K562 (cell line): Measurements from ENCODE around the gene KRT38. TPM values are rescaled to one million over a fixed set of nuclear protein-coding genes. Genes with fewer than 3 reads are reported as not detected.
A peak's percentile ranks its signal among the peaks of the same experiment; 100 is the strongest.

ENCODE experiments used
- ATAC-seq: fragments of 200-7000 bp; cut with Tn5 transposase; 3 replicates; pipeline ENCODE4 v1.9.1; 2020; ENCODE audit warnings: moderate library complexity
- BruUV-seq: library from RNA; stranded (reverse); fragments of 400-500 nt; replicated peaks from 2 replicates; lab custom pipeline; 2021; lab: Mats Ljungman, UMichigan
- CTCF ChIA-PET: fragments of 300-600 bp; formaldehyde crosslinking; extraction: SDS; loops from one replicate; lab custom pipeline; 2021; ENCODE audit warnings: low intra/inter-chr PET ratio; lab: Yijun Ruan, JAX
- POLR2A ChIA-PET: fragments of 300-600, 350-650 bp; sonication (Branson Sonifier 250); formaldehyde crosslinking; extraction: SDS; loops from one replicate; lab custom pipeline; 2021; ENCODE audit warnings: antibody characterized with exemption, inconsistent platforms; lab: Yijun Ruan, JAX
- DNase-seq, 4 experiments: peaks; one replicate each; pipeline versions ENCODE4 v3.0.0 to v3.0.0-alpha.2; 2011 to 2018; ENCODE audit warnings: low spot score in 3 of 4, mixed read lengths in 3 of 4; ENCODE audit errors: extremely low read depth in 1 of 4
- FAIRE-seq: peaks from 2 replicates; lab custom pipeline; 2011; peaks lifted over from hg19 to GRCh38; lab: Jason Lieb, UNC
- H2AFZ ChIP-seq: 2 replicates; pipeline ENCODE4 v1.6.0; 2011; ENCODE audit warnings: low read depth, low read length, control low read depth, inconsistent platforms
- H3K27ac ChIP-seq: fragments of 200-600 bp; 3 replicates; pipeline ENCODE4 v1.8.0; 2011; ENCODE audit warnings: low read depth, mild to moderate bottlenecking, control low read depth, inconsistent platforms, low read length, moderate library complexity, mixed read lengths; ENCODE audit errors: extremely low read depth
- H3K27me3 ChIP-seq, 2 experiments: fragments of 300-600 bp in 1 of 2; 2 replicates in 1 of 2; 3 replicates in 1 of 2; pipeline versions ENCODE4 v1.6.0 to v1.8.0; 2011; ENCODE audit warnings: inconsistent platforms in 2 of 2, low read length in 2 of 2, mild to moderate bottlenecking in 1 of 2, mixed read lengths in 1 of 2, moderate library complexity in 1 of 2; ENCODE audit not compliant: control insufficient read depth in 2 of 2, insufficient read depth in 2 of 2
- H3K36me3 ChIP-seq: fragments of 300-600 bp; 3 replicates; pipeline ENCODE4 v1.8.0; 2011; ENCODE audit warnings: mild to moderate bottlenecking, low read length, inconsistent platforms; ENCODE audit not compliant: control insufficient read depth, insufficient read depth
- H3K4me1 ChIP-seq, 2 experiments: fragments of 200-600 bp in 1 of 2; replicated peaks in 1 of 2; 2 replicates in 1 of 2; 3 replicates in 1 of 2; pipeline versions ENCODE4 v1.5.1 to v1.8.0; 2011; ENCODE audit warnings: inconsistent platforms in 2 of 2, low read length in 2 of 2, mild to moderate bottlenecking in 1 of 2, mixed read lengths in 1 of 2, moderate library complexity in 1 of 2; ENCODE audit not compliant: control insufficient read depth in 2 of 2, insufficient read depth in 2 of 2
- H3K4me2 ChIP-seq: 2 replicates; pipeline ENCODE4 v1.6.1; 2011; ENCODE audit warnings: low read length, control low read depth, inconsistent platforms, mixed read lengths; ENCODE audit not compliant: insufficient read depth
- H3K4me3 ChIP-seq: fragments of 200-600 bp; sonication (generic), shearing (Covaris generic); 2 replicates; pipeline ENCODE4 v1.5.1; 2016; ENCODE audit warnings: control low read depth, inconsistent platforms
- H3K79me2 ChIP-seq: fragments of 200-600 bp; 3 replicates; pipeline ENCODE4 v1.8.0; 2011; ENCODE audit warnings: low read length, inconsistent platforms; ENCODE audit not compliant: control insufficient read depth, insufficient read depth
- H3K9ac ChIP-seq, 2 experiments: 2 replicates each; pipeline versions ENCODE4 v1.6.0 to v1.6.1; 2011; ENCODE audit warnings: low read depth in 2 of 2, low read length in 2 of 2, control low read depth in 1 of 2, inconsistent platforms in 1 of 2, mild to moderate bottlenecking in 1 of 2, mixed read lengths in 1 of 2; ENCODE audit not compliant: insufficient read depth in 1 of 2
- H3K9me1 ChIP-seq: one replicate; pipeline ENCODE4 v1.6.0; 2011; ENCODE audit warnings: inconsistent platforms, mild to moderate bottlenecking, low read length, moderate library complexity; ENCODE audit not compliant: control insufficient read depth, insufficient read depth
- H3K9me3 ChIP-seq: replicated peaks from 2 replicates; pipeline ENCODE4 v1.5.1; 2011; ENCODE audit warnings: low read depth, low read length, inconsistent platforms; ENCODE audit not compliant: control insufficient read depth, insufficient read depth
- H4K20me1 ChIP-seq: replicated peaks from 2 replicates; pipeline ENCODE4 v1.6.1; 2011; ENCODE audit warnings: low read length, inconsistent platforms, mixed read lengths; ENCODE audit not compliant: control insufficient read depth, insufficient read depth
- RAD21 ChIP-seq, 2 experiments: fragments of 250-450 bp in 1 of 2; fragments of 450-650 bp in 1 of 2; sonication (Bioruptor Pico) in 1 of 2; formaldehyde crosslinking in 1 of 2; IDR thresholded peaks in 1 of 2; conservative IDR thresholded peaks in 1 of 2; 2 replicates each; pipeline versions ENCODE4 v1.4.0 to v1.8.0; 2020 to 2022; ENCODE audit warnings: mild to moderate bottlenecking in 2 of 2, moderate library complexity in 1 of 2
- RFX1 ChIP-seq: fragments of 450-650 bp; IDR thresholded peaks from 2 replicates; pipeline ENCODE4 v1.6.1; 2016; ENCODE audit warnings: mild to moderate bottlenecking, moderate library complexity
- ZKSCAN1 ChIP-seq: fragments of 150-350 bp; IDR thresholded peaks from 2 replicates; pipeline ENCODE4 v1.6.1; 2016; ENCODE audit warnings: low read depth, low read length
- WGBS: fragments of 100-300 bp; shearing (Covaris generic); methylation state at CpG from one replicate; pipeline ENCODE4 v1.1.6; 2016; ENCODE audit warnings: low coverage, mixed read lengths; ENCODE audit not compliant: insufficient coverage; ENCODE audit errors: missing lambda C conversion rate; 5-methylcytosine and 5-hydroxymethylcytosine counted together
- in situ Hi-C: fragments of 300-500 bp; cut with MboI; formaldehyde crosslinking; loops from 4 replicates; pipeline ENCODE4 v1.15.0; 2018; ENCODE audit warnings: inconsistent platforms, mixed read lengths
- intact Hi-C: fragments of 100-400 bp; cut with micrococcal nuclease; formaldehyde crosslinking; loops from 2 replicates; pipeline ENCODE4 v1.14.2; 2022
- polyA plus RNA-seq, 8 experiments: library from polyadenylated mRNA; depleted of rRNA in 4 of 8; stranded (reverse) in 5 of 8; unstranded in 3 of 8; fragments of >200 nt; fragmentation: Nextera tagmentation in 2 of 8; fragmentation: Illumina TruSeq in 1 of 8; extraction: Ambion mirVana in 2 of 8; extraction: Trizol in 1 of 8; gene quantifications; 2 replicates each; pipeline versions ENCODE4 v1.2.1 to v1.2.3, GENCODE V29; 2011 to 2014; ENCODE audit warnings: inconsistent platforms in 1 of 8, missing spikeins in 1 of 8
- total RNA-seq, 7 experiments: library from RNA; depleted of rRNA in 6 of 7; stranded (reverse); fragments of >200 nt in 6 of 7; fragmentation: Illumina TruSeq in 2 of 7; extraction: Trizol in 2 of 7; gene quantifications; 2 replicates each; pipeline versions ENCODE4 v1.2.1 to v1.2.3, GENCODE V29; 2011 to 2021; ENCODE audit warnings: low replicate concordance in 1 of 7
- TF ChIP-seq, protein P1 (sequence below): fragments of 450-650 bp; formaldehyde crosslinking; IDR thresholded peaks from 2 replicates; pipeline ENCODE4 v1.4.0; 2020; ENCODE audit warnings: mild to moderate bottlenecking, moderate library complexity

Gene KRT38
- total and polyA plus RNA-seq, 9 of the 15 experiments (the other 6 are each of a cell fraction or from before 2014, with no cell fraction given): not detected

DNA sequence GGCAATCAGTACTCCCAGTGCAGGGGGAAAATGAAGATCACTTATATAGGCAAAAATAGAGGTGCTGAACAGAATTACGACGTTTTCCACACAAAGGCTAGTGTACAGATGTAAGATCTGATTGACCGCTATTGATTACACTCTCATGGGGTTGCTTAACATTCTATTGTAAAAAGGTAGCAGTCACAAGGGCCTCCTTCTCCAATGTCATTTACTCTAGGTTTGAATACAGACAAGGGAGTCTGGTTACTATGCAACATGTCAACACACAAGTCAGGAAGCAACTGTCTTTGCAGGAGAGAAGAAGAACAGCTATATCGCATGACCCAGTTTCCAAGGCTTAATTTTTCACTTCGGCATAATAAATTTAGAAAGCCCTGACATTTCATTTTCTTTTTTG lies 24.3 kb downstream of the KRT38 start:
- Histone ChIP-seq H4K20me1 (no peaks in the 10 kb centered on the region), H3K4me3 (no peak overlapping the region), H3K27ac (no peak overlapping the region), H3K27me3 (peaks cover 18 to 34% of the 10 kb centered on the region in 2 experiments; a peak in 3 of 5 replicates), H3K9me3 (no peaks in the 10 kb centered on the region), H3K4me1 (no peaks in the 10 kb centered on the region), H3K9ac (no peak overlapping the region), H3K9me1 (no peaks in the 10 kb centered on the region), H3K79me2 (no peaks in the 10 kb centered on the region), H2AFZ (no peak overlapping the region), H3K4me2 (no peak overlapping the region), H3K36me3 (no peaks in the 10 kb centered on the region)
- WGBS: 0% methylated on average over 5 of the region's 5 CpGs
- ChIA-PET POLR2A (interaction anchor here (1.4 to 1.9 kb wide), 3 partner anchors 8 to 13 kb away, joined by 4 to 8 read pairs (median 5); no protein-coding TSS in a partner anchor), CTCF (no interaction called here)
- no peak for DNase-seq
- in situ Hi-C loops: no loop called here
- TF ChIP-seq RAD21 (CRISPR knock-in tag; conservative IDR thresholded peaks at IDR 0.05 in 1 of 2, IDR thresholded peaks at IDR 0.05 in 1 of 2) (no peak), RFX1 (0 out of 2 replicates have a peak, but pooled peaks have one; percentile 6)
- no TSS peak for BruUV-seq
- intact Hi-C loops: no loop called here
- no peak for ATAC-seq
- FAIRE-seq: no peak

DNA sequence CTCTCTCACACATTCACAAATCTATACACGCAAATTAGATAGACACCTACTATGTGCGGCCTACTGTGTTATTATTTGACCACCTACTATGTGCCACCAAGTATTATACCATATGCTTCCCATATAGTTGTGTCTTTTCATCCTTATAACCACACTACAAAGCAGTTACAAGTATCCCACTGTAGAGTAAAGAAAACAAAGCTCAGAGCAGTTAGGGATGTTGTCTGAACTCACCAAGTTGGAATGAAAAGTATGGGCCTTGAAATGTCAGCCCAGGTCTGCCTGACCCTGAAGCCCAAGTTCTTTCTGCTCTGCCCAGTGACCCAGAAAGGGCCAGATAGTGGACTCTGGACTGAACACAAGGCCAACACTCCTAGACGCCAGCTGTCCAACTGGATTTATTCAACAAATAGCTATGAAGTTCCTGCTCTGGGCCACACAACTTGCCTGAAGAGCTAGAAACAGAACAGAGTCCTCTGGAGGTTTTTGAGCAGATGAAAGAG lies 24.9 kb downstream of the KRT38 start:
- ChIA-PET POLR2A (interaction anchor here (1.4 to 1.9 kb wide), 2 partner anchors 10 to 12 kb away, joined by 4 to 5 read pairs; no protein-coding TSS in a partner anchor), CTCF (no interaction called here)
- intact Hi-C loops (no loop called here), in situ Hi-C loops (no loop called here)
- Histone ChIP-seq H3K27ac (no peak overlapping the region), H3K36me3 (no peaks in the 10 kb centered on the region), H3K9me3 (no peaks in the 10 kb centered on the region), H4K20me1 (no peaks in the 10 kb centered on the region), H3K4me2 (no peak overlapping the region), H3K79me2 (no peaks in the 10 kb centered on the region), H3K9ac (no peak overlapping the region), H3K4me1 (no peaks in the 10 kb centered on the region), H2AFZ (no peak overlapping the region), H3K4me3 (no peak overlapping the region), H3K9me1 (no peaks in the 10 kb centered on the region), H3K27me3 (peaks cover 17 to 34% of the 10 kb centered on the region in 2 experiments; a peak in 3 of 5 replicates)
- no peak for FAIRE-seq
- DNase-seq: no peak
- BruUV-seq: no TSS peak
- no peak for ATAC-seq
- peak; percentile 89 for TF ChIP-seq ZKSCAN1
- TF ChIP-seq, protein P1, sequence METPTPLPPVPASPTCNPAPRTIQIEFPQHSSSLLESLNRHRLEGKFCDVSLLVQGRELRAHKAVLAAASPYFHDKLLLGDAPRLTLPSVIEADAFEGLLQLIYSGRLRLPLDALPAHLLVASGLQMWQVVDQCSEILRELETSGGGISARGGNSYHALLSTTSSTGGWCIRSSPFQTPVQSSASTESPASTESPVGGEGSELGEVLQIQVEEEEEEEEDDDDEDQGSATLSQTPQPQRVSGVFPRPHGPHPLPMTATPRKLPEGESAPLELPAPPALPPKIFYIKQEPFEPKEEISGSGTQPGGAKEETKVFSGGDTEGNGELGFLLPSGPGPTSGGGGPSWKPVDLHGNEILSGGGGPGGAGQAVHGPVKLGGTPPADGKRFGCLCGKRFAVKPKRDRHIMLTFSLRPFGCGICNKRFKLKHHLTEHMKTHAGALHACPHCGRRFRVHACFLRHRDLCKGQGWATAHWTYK (CRISPR knock-in tag): no peak
- WGBS: 0% methylated on average over 3 of the region's 3 CpGs
